ENCODE data around the gene RAB40C. TPM values are rescaled to one million over a fixed set of nuclear protein-coding genes. Genes with fewer than 3 reads are reported as not detected.

RAB40C gene
- total RNA-seq, 1 experiment from 2014 or later: 22.5 TPM

GRCh38 chr16:645852-646678 is 56.2 kb downstream of the RAB40C start:
- Mint-ChIP-seq H3K36me3 (no peaks in the 10 kb centered on the region), H3K27ac (no peak overlapping the region), H3K4me1 (peaks cover 10% of the 10 kb centered on the region; the same call in 1 of the 2 replicates), H3K9me3 (no peaks in the 10 kb centered on the region), H3K4me3 (no peak overlapping the region), H3K27me3 (ENCODE audit: low read depth) (no peaks in the 10 kb centered on the region)
- CTCF ChIA-PET: interaction anchor here (6.4 kb wide), 1 partner anchor 14 kb away, joined by 54 read pairs; no protein-coding TSS in a partner anchor
- ATAC-seq (no peak), DNase-seq (ENCODE audit: low spot score) (no peak)
- POLR2A ChIA-PET: no interaction called here
- TF ChIP-seq ERG (CRISPR knock-in tag; IDR thresholded peaks at IDR 0.05) (no peak), ZNF671 (CRISPR knock-in tag; IDR thresholded peaks at IDR 0.05) (no peak), ZMAT4 (CRISPR knock-in tag; IDR thresholded peaks at IDR 0.05) (no peak), GRHL2 (CRISPR knock-in tag; IDR thresholded peaks at IDR 0.05; ENCODE audit: insufficient replicate concordance, severe bottlenecking) (no peak), MXD4 (CRISPR knock-in tag; IDR thresholded peaks at IDR 0.05; ENCODE audit: borderline replicate concordance) (no peak), ZNF263 (CRISPR knock-in tag; IDR thresholded peaks at IDR 0.05; ENCODE audit: low read depth) (no peak), RELA (CRISPR knock-in tag; IDR thresholded peaks at IDR 0.05; ENCODE audit: borderline replicate concordance) (no peak), JAZF1 (CRISPR knock-in tag; IDR thresholded peaks at IDR 0.05) (no peak), NFYB (CRISPR knock-in tag; conservative IDR thresholded peaks at IDR 0.05; ENCODE audit: low read depth) (no peak), GABPB1 (CRISPR knock-in tag; IDR thresholded peaks at IDR 0.05) (no peak)
- TF ChIP-seq, protein P1, sequence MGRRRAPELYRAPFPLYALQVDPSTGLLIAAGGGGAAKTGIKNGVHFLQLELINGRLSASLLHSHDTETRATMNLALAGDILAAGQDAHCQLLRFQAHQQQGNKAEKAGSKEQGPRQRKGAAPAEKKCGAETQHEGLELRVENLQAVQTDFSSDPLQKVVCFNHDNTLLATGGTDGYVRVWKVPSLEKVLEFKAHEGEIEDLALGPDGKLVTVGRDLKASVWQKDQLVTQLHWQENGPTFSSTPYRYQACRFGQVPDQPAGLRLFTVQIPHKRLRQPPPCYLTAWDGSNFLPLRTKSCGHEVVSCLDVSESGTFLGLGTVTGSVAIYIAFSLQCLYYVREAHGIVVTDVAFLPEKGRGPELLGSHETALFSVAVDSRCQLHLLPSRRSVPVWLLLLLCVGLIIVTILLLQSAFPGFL (CRISPR knock-in tag; IDR thresholded peaks at IDR 0.05; ENCODE audit: borderline replicate concordance): no peak
- TF ChIP-seq, protein P2, sequence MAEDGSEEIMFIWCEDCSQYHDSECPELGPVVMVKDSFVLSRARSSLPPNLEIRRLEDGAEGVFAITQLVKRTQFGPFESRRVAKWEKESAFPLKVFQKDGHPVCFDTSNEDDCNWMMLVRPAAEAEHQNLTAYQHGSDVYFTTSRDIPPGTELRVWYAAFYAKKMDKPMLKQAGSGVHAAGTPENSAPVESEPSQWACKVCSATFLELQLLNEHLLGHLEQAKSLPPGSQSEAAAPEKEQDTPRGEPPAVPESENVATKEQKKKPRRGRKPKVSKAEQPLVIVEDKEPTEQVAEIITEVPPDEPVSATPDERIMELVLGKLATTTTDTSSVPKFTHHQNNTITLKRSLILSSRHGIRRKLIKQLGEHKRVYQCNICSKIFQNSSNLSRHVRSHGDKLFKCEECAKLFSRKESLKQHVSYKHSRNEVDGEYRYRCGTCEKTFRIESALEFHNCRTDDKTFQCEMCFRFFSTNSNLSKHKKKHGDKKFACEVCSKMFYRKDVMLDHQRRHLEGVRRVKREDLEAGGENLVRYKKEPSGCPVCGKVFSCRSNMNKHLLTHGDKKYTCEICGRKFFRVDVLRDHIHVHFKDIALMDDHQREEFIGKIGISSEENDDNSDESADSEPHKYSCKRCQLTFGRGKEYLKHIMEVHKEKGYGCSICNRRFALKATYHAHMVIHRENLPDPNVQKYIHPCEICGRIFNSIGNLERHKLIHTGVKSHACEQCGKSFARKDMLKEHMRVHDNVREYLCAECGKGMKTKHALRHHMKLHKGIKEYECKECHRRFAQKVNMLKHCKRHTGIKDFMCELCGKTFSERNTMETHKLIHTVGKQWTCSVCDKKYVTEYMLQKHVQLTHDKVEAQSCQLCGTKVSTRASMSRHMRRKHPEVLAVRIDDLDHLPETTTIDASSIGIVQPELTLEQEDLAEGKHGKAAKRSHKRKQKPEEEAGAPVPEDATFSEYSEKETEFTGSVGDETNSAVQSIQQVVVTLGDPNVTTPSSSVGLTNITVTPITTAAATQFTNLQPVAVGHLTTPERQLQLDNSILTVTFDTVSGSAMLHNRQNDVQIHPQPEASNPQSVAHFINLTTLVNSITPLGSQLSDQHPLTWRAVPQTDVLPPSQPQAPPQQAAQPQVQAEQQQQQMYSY (CRISPR knock-in tag; IDR thresholded peaks at IDR 0.05): no peak
- TF ChIP-seq, protein P3, sequence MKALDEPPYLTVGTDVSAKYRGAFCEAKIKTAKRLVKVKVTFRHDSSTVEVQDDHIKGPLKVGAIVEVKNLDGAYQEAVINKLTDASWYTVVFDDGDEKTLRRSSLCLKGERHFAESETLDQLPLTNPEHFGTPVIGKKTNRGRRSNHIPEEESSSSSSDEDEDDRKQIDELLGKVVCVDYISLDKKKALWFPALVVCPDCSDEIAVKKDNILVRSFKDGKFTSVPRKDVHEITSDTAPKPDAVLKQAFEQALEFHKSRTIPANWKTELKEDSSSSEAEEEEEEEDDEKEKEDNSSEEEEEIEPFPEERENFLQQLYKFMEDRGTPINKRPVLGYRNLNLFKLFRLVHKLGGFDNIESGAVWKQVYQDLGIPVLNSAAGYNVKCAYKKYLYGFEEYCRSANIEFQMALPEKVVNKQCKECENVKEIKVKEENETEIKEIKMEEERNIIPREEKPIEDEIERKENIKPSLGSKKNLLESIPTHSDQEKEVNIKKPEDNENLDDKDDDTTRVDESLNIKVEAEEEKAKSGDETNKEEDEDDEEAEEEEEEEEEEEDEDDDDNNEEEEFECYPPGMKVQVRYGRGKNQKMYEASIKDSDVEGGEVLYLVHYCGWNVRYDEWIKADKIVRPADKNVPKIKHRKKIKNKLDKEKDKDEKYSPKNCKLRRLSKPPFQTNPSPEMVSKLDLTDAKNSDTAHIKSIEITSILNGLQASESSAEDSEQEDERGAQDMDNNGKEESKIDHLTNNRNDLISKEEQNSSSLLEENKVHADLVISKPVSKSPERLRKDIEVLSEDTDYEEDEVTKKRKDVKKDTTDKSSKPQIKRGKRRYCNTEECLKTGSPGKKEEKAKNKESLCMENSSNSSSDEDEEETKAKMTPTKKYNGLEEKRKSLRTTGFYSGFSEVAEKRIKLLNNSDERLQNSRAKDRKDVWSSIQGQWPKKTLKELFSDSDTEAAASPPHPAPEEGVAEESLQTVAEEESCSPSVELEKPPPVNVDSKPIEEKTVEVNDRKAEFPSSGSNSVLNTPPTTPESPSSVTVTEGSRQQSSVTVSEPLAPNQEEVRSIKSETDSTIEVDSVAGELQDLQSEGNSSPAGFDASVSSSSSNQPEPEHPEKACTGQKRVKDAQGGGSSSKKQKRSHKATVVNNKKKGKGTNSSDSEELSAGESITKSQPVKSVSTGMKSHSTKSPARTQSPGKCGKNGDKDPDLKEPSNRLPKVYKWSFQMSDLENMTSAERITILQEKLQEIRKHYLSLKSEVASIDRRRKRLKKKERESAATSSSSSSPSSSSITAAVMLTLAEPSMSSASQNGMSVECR (CRISPR knock-in tag; IDR thresholded peaks at IDR 0.05; ENCODE audit: borderline replicate concordance): no peak
- TF ChIP-seq, protein P4, sequence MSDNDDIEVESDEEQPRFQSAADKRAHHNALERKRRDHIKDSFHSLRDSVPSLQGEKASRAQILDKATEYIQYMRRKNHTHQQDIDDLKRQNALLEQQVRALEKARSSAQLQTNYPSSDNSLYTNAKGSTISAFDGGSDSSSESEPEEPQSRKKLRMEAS (CRISPR knock-in tag; IDR thresholded peaks at IDR 0.05): no peak
- TF ChIP-seq, protein P5, sequence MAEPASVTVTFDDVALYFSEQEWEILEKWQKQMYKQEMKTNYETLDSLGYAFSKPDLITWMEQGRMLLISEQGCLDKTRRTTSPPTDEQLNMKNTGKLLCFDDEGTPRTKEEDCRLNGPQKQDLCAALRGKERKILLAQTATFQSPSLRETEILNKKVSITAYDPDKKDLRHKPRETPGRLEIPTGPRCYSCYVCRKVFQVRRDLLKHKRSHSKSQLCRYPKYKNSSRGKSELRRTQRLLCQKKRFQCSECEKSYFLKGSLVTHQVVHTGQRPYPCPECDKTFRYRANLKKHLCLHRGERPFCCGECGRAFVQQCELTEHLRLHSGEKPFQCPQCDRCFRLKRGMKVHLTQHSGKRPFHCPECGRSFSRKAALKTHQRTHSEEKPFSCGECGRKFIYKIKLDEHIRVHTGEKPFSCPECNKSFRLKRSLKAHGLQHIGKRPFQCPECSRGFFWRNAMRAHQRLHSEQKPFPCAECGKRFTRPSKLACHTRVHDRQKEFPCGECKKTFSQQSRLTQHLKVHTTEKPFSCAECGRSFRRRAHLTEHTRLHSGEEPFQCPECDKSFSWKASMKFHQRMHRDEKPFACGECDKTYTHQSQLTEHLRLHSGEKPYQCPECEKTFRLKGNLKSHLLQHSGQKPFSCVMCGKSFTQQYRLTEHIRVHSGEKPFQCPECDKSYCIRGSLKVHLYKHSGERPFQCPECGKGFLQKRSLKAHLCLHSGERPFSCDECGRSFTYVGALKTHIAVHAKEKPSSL (CRISPR knock-in tag; conservative IDR thresholded peaks at IDR 0.05): no peak
- TF ChIP-seq, protein P6, sequence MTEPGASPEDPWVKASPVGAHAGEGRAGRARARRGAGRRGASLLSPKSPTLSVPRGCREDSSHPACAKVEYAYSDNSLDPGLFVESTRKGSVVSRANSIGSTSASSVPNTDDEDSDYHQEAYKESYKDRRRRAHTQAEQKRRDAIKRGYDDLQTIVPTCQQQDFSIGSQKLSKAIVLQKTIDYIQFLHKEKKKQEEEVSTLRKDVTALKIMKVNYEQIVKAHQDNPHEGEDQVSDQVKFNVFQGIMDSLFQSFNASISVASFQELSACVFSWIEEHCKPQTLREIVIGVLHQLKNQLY (CRISPR knock-in tag; IDR thresholded peaks at IDR 0.05): no peak
- TF ChIP-seq, protein P7, sequence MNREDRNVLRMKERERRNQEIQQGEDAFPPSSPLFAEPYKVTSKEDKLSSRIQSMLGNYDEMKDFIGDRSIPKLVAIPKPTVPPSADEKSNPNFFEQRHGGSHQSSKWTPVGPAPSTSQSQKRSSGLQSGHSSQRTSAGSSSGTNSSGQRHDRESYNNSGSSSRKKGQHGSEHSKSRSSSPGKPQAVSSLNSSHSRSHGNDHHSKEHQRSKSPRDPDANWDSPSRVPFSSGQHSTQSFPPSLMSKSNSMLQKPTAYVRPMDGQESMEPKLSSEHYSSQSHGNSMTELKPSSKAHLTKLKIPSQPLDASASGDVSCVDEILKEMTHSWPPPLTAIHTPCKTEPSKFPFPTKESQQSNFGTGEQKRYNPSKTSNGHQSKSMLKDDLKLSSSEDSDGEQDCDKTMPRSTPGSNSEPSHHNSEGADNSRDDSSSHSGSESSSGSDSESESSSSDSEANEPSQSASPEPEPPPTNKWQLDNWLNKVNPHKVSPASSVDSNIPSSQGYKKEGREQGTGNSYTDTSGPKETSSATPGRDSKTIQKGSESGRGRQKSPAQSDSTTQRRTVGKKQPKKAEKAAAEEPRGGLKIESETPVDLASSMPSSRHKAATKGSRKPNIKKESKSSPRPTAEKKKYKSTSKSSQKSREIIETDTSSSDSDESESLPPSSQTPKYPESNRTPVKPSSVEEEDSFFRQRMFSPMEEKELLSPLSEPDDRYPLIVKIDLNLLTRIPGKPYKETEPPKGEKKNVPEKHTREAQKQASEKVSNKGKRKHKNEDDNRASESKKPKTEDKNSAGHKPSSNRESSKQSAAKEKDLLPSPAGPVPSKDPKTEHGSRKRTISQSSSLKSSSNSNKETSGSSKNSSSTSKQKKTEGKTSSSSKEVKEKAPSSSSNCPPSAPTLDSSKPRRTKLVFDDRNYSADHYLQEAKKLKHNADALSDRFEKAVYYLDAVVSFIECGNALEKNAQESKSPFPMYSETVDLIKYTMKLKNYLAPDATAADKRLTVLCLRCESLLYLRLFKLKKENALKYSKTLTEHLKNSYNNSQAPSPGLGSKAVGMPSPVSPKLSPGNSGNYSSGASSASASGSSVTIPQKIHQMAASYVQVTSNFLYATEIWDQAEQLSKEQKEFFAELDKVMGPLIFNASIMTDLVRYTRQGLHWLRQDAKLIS (CRISPR knock-in tag; IDR thresholded peaks at IDR 0.05; ENCODE audit: borderline replicate concordance): no peak

Measured in WTC11 (cell line).